Umbilical cord (tissue), 2 donors: Measurements from ENCODE around the gene FKBP5. TPM values are rescaled to one million over a fixed set of nuclear protein-coding genes. Genes with fewer than 3 reads are reported as not detected.

Experiments
- DNase-seq: peaks from one replicate; pipeline ENCODE4 v3.0.0-alpha.2; 2015; ENCODE audit warnings: low spot score
- total RNA-seq: library from RNA; depleted of rRNA; stranded (reverse); fragments of >200 nt; gene quantifications from one replicate; pipeline ENCODE4 v1.2.3, GENCODE V29; 2014; ENCODE audit warnings: low replicate concordance; ENCODE audit not compliant: insufficient read depth

FKBP5 gene
- total RNA-seq, 1 donor from 2014 or later, result 21.7 TPM

GRCh38 chr6:35665573-35665972, 23.1 kb downstream of the FKBP5 start:
- no peak for DNase-seq

GRCh38 chr6:35664945-35665344, 23.8 kb downstream of the FKBP5 start:
- DNase-seq, result no peak

- peak; percentile 32 for DNase-seq
Observed at GRCh38 chr6:35663447-35664235, 25.1 kb downstream of the FKBP5 start.

DNA sequence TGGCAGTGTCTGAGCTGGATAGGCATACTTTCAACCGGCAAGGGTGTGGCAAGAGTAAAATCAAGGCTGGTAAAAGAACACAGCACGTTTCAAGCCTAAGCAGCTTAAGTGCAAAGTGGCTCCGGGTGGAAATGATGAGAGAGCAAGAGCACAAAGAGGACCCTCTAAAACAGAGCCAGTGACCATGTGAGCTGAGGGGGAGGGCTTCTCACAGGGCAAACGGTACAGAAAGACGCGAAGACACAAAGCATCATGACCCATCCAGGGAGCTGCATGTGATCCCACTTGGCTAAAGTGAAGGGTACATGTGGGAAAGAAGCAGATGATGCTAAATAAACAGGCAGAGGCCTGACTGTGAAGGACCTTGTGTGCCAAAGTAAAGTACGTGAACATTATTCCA, 25.7 kb downstream of the FKBP5 start:
- DNase-seq, result no peak

DNA sequence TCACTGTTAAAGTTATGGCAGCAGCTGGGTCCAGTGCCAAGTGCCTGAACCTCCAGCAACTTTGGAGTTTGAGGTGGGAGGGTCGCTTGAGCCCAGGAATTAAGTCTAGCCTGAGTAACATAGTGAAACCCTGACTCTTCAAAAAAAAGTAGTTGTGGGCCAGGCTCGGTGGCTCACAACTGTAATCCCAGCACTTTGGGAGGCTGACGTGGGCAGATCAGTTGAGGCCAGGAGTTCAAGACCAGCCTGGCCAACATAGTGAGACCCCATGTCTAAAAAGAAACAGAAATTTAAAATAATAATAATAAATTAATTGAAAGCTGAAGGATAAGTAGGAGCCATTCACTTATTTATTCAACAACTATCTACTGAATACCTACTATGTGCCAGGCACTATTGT, 33.8 kb downstream of the FKBP5 start:
- DNase-seq, result no peak

GRCh38 chr6:35651244-35651643, 37.5 kb downstream of the FKBP5 start:
- DNase-seq, result no peak

DNA sequence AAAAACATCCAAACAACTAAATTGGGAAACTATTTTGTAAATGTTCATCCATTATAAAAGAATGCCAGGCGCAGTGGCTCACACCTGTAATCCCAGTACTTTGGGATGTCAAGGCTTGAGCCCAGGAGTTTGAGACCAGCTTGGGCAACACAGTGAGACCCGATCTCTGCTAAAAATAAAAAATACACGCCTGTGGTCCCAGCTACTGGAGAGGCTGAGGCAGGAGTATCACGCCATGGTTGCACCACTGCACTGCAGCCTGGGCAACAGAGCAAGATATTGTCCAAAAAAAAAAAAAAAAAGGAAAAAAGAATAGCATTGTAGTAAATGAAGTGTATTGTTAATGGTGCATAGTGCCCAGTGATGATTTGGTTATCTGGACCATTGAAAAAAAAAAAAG, 38.7 kb downstream of the FKBP5 start:
- no peak for DNase-seq

- no peak for DNase-seq
Observed at GRCh38 chr6:35648203-35648602, 40.5 kb downstream of the FKBP5 start.

DNA sequence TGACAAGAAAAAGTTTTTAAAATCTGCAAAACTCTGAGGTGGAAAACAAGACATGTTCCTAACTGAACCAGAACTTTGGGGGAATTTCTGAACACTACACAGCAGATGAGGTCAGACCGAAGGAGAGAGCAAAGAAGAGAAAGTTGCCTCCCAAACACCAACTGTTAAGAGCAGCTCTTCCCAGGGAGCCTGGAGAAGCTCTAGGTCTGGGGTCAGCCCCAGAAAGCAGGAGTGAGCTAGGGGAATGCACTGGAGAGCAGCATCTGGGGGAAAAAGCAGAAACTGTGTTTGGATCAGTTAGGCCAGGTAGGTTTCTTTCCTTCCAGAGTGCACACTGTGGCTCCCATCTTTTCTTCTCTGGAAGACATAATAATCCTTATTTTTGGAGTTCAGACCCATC, 41.3 kb downstream of the FKBP5 start:
- no peak for DNase-seq

DNA sequence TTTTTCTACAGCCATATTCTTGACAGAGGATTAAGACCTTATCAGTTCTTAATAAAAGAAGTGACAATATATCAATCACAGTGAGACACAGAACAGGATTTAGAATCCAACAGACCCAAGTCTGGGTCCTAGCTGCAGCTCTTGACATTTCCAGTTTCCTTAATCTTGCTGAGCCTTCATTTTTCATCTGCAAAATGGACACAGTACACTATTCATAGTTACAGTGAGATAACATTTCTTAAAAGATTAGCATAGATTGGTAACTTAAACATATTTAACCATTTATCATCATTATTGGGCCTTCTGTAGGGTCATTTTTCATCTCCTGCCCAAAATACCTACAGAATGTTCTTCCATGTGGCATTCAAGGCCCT, 45.6 kb downstream of the FKBP5 start:
- no peak for DNase-seq

- DNase-seq, result no peak
Observed at GRCh38 chr6:35642471-35643161, 46.1 kb downstream of the FKBP5 start.

- no peak for DNase-seq
Observed at GRCh38 chr6:35640017-35640664, 48.6 kb downstream of the FKBP5 start.

DNA sequence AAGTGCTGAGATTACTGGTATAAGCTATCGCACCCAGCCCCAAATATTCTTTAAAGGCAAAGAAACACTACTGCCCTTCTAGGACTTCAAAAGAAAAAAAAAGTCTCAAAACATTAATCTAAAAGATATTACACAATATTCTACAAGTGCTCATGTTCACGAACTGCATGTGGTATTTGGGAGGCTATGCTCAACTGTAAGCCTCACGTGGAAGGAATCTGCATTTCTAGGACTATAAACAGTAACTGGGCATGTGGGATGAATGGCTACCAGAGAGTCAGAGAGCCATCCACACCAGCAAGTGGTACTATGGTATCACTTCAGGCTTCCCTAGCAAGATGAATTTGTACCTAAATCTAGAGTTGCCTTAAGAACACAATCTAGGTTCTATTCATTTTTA, 50.0 kb downstream of the FKBP5 start:
- no peak for DNase-seq

GRCh38 chr6:35637911-35638310, 50.8 kb downstream of the FKBP5 start:
- no peak for DNase-seq

- no peak for DNase-seq
Observed at GRCh38 chr6:35635601-35636597, 52.8 kb downstream of the FKBP5 start.

GRCh38 chr6:35634316-35634715, 54.4 kb downstream of the FKBP5 start:
- DNase-seq, result peak; percentile 46

DNA sequence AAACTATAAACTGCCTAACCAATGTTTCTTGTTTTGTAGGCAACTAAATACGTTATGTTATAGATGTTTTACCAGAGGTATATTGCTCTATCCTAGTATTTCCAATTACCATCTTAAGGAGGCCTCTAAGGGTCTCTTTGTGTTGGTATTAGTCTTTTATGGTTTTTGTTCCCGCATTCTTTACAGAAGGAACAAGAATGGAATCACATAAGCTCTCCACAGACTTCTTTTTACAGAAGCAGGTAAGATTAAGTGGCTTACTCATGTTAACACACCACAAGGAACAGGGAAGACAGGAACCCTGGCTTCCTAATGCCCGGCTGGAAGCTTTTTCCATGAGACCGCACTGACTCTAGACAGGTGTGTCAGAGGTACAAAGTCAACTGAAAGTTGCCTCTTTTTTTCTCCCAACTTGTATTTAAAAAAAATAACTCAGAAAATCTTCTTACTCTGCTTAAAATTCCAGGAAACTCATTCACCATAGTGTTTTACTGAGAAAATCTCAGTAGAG, 55.1 kb downstream of the FKBP5 start:
- DNase-seq, result no peak

DNA sequence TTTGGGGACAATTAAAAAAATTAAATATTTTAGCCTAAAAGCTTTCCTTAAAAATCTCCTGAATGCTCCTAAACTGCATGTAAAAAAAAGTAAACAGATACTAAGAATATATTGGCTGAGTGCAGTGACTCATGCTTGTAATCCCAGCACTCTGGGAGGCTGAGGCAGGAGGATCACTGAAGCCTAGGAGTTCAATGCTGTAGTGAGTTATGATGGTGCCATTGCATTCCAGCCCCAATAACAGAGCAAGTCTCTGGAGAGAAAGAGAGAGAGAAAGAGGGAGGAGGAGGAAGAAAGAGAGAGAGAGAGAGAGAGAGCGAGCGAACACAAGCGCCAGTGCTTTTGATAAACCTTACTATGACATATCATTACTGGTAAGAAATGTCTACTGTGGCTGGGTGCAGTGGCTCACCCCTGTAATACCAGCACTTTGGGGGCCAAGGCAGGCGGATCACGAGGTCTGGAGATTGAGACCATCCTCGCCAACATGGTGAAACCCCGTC, 58.8 kb downstream of the FKBP5 start:
- DNase-seq, result no peak

DNA sequence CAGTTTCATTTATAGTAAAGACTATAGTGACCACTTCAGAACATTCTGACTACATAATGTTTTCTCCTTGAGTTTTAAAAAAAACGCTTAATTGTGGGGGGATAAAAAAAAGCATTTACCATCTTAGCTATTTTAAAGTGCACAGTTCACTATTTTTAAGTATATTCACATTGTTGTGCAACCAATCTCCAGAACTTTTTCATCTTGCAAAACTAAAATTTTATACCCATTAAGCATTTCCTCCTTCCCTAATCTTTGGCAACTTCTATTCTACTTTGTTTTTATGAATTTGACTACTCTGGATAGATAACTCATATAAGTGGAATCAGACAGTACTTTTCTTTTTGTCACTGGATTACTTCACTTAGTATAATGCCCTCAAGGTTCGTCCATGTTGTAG, 62.3 kb downstream of the FKBP5 start:
- no peak for DNase-seq

DNA sequence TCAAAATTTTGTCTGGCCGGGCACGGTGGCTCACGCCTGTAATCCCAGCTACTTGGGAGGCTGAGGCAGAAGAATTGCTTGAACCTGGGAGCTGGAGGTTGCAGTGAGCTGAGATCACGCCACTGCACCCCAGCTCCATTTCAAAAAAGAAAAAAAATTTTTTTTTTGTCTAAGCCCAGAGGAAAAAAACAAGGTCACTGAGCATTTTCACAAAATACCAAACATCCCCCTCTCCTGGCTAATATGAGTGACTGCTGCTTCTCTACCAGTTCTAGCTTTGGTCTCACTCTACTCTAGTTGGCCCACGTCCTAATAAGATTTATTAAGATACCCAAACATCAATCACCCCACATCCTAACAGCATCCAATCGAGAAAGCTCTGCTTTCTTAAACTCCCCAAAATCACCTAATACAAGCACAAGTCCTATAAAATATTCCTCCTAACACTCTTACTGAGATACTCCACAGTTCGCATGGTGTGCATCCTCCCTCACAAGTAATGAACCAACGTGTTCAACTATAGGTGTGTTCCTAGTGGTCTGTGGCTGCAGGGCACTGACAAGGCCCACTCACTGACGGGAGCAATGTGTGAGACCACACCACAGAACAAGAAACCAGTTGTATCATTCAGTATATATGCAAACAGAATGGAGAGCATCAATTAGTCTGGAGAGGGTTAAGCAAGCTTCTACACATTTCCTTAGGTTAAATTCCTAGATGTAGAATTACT, 64.2 kb downstream of the FKBP5 start:
- DNase-seq, result no peak
